Measurements from ENCODE around the gene FGD3.
A peak's percentile ranks its signal among the peaks of the same experiment; 100 is the strongest.

The FGD3 gene

GRCh38 chr9:93038918-93039317 is 91.6 kb downstream of the FGD3 start:
- Mint-ChIP-seq H3K4me3 (no peak overlapping the region), H3K36me3 (no peaks in the 10 kb centered on the region), H3K27ac (peak overlapping the region; percentile 66), H3K4me1 (peaks cover 64% of the 10 kb centered on the region), H3K9me3 (no peaks in the 10 kb centered on the region), H3K27me3 (no peaks in the 10 kb centered on the region)

DNA sequence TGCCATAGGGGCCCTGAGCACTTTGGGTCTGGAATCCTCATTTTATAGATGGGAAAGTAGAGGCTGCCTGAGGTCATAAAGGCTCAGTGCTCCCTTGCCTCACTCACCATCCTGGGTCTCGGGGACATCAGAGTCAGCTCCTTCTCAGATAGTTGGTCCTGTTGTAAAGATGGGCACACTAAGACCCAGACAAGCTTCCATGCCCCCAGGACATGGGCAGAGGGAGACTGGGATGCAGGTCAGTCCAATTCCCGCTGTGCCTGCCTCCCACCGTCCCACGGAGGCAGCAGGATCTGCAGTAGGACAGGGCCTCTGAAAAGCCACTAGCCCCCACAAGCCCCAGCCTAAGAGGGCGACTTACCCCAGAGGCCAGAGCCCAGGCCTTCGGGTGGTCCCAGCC is 92.1 kb downstream of the FGD3 start:
- no peaks in the 10 kb centered on the region for H3K36me3 Mint-ChIP-seq
- H3K27me3 Mint-ChIP-seq, result no peaks in the 10 kb centered on the region
- H3K27ac Mint-ChIP-seq, result peak overlapping the region; percentile 66
- H3K4me1 Mint-ChIP-seq, result peaks cover 68% of the 10 kb centered on the region
- no peak overlapping the region for H3K4me3 Mint-ChIP-seq
- no peaks in the 10 kb centered on the region for H3K9me3 Mint-ChIP-seq

DNA sequence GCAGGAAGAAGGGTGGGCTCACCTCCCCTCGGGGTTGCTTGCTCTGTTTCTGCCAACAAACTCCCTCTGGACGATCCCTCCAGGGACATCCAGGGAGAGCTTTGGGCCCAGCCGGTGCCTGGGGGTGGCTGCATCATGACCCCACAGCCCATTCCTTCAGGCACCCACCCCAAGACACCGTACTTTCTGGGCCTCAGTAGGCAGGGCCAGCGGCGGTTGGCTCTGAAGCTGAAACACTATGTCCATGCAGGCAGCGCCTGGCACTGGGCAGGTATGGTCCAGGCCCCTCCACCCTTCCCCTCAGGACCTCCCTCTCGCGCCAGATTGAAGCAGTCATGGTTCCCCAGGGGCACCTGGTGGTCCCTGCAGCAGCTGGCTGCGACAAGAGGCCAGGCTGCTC is 92.7 kb downstream of the FGD3 start:
- no peaks in the 10 kb centered on the region for H3K36me3 Mint-ChIP-seq
- no peaks in the 10 kb centered on the region for H3K27me3 Mint-ChIP-seq
- no peak overlapping the region for H3K4me3 Mint-ChIP-seq
- H3K4me1 Mint-ChIP-seq, result peaks cover 70% of the 10 kb centered on the region
- H3K9me3 Mint-ChIP-seq, result no peaks in the 10 kb centered on the region
- peak overlapping the region; percentile 41 for H3K27ac Mint-ChIP-seq

GRCh38 chr9:93040409-93040808 is 93.1 kb downstream of the FGD3 start:
- H3K4me3 Mint-ChIP-seq, result no peak overlapping the region
- H3K27ac Mint-ChIP-seq, result peak overlapping the region; percentile 68
- H3K27me3 Mint-ChIP-seq, result no peaks in the 10 kb centered on the region
- H3K36me3 Mint-ChIP-seq, result no peaks in the 10 kb centered on the region
- no peaks in the 10 kb centered on the region for H3K9me3 Mint-ChIP-seq
- H3K4me1 Mint-ChIP-seq, result peaks cover 73% of the 10 kb centered on the region

- H3K36me3 Mint-ChIP-seq, result no peaks in the 10 kb centered on the region
- H3K4me3 Mint-ChIP-seq, result no peak overlapping the region
- H3K27me3 Mint-ChIP-seq, result no peaks in the 10 kb centered on the region
- H3K9me3 Mint-ChIP-seq, result no peaks in the 10 kb centered on the region
- H3K27ac Mint-ChIP-seq, result peak overlapping the region; percentile 68
- H3K4me1 Mint-ChIP-seq, result peaks cover 71% of the 10 kb centered on the region
Observed at GRCh38 chr9:93041108-93041802, 93.9 kb downstream of the FGD3 start.

- Mint-ChIP-seq H3K27ac (peak overlapping the region; percentile 79), H3K4me1 (peaks cover 63% of the 10 kb centered on the region), H3K4me3 (no peak overlapping the region), H3K9me3 (no peaks in the 10 kb centered on the region), H3K27me3 (no peaks in the 10 kb centered on the region), H3K36me3 (no peaks in the 10 kb centered on the region)
Observed at GRCh38 chr9:93043122-93043521, 95.8 kb downstream of the FGD3 start.

DNA sequence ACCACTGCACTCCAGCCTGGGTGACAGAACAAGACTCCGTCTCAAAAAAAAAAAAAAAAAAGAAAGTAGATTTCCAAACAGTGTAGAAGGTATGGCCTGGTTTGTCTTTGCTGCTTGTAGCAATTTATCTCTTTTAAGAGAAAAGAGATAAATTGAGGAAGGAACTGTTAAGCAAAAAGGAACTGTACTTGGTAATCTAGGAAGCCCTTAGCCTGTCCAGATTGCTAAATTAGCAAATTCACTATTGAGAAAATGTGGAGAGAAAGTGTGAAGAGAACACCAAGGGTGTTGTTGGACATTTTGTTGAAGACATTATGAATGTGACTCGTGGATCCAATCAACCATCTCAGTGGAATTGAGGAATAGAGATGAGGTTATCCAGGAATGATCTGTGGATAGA is 98.2 kb downstream of the FGD3 start:
- H3K4me1 Mint-ChIP-seq, result peaks cover 65% of the 10 kb centered on the region
- no peaks in the 10 kb centered on the region for H3K36me3 Mint-ChIP-seq

GRCh38 chr9:93048566-93049448 is 101.5 kb downstream of the FGD3 start:
- H3K9me3 Mint-ChIP-seq, result no peaks in the 10 kb centered on the region
- no peaks in the 10 kb centered on the region for H3K27me3 Mint-ChIP-seq
- H3K27ac Mint-ChIP-seq, result peak overlapping the region; percentile 73
- no peaks in the 10 kb centered on the region for H3K36me3 Mint-ChIP-seq
- no peak overlapping the region for H3K4me3 Mint-ChIP-seq
- peaks cover 50% of the 10 kb centered on the region for H3K4me1 Mint-ChIP-seq

More for the DNA sequence above, 98.2 kb downstream of the FGD3 start:
- no peaks in the 10 kb centered on the region for H3K27me3 Mint-ChIP-seq
- H3K9me3 Mint-ChIP-seq, result no peaks in the 10 kb centered on the region
- H3K27ac Mint-ChIP-seq, result peak overlapping the region; percentile 46
- no peak overlapping the region for H3K4me3 Mint-ChIP-seq

DNA sequence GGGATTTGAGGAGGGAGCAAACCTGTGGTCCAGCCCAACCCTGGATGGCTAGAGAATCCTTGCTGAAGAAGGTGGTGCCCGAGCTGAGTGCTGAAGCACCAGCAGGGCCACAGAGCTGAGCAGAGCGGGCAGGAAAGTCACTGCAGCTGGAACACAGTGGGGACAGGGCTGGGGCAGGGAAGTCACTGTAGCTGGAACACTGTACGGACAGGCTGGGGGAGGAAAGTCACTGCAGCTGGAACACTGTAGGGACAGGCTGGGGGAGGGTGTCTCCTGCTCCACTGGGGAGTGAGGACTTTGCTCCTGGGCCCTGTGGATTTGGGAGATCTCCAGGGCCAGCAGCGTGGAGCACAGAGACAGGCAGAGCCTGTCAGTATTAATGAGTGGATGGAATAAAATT is 102.2 kb downstream of the FGD3 start:
- no peaks in the 10 kb centered on the region for H3K27me3 Mint-ChIP-seq
- peak overlapping the region; percentile 12 for H3K27ac Mint-ChIP-seq
- H3K9me3 Mint-ChIP-seq, result no peaks in the 10 kb centered on the region
- H3K4me1 Mint-ChIP-seq, result peaks cover 50% of the 10 kb centered on the region
- no peak overlapping the region for H3K4me3 Mint-ChIP-seq
- no peaks in the 10 kb centered on the region for H3K36me3 Mint-ChIP-seq

- no peak overlapping the region for H3K27ac Mint-ChIP-seq
- H3K27me3 Mint-ChIP-seq, result no peaks in the 10 kb centered on the region
- H3K9me3 Mint-ChIP-seq, result no peaks in the 10 kb centered on the region
- peaks cover 49% of the 10 kb centered on the region for H3K4me1 Mint-ChIP-seq
- H3K4me3 Mint-ChIP-seq, result no peak overlapping the region
- no peaks in the 10 kb centered on the region for H3K36me3 Mint-ChIP-seq
Observed at GRCh38 chr9:93050231-93050630, 102.9 kb downstream of the FGD3 start.

- H3K36me3 Mint-ChIP-seq, result no peaks in the 10 kb centered on the region
- H3K27me3 Mint-ChIP-seq, result no peaks in the 10 kb centered on the region
- peaks cover 49% of the 10 kb centered on the region for H3K4me1 Mint-ChIP-seq
- H3K4me3 Mint-ChIP-seq, result no peak overlapping the region
- no peaks in the 10 kb centered on the region for H3K9me3 Mint-ChIP-seq
- no peak overlapping the region for H3K27ac Mint-ChIP-seq
Observed at GRCh38 chr9:93051680-93052089, 104.4 kb downstream of the FGD3 start.

- H3K27ac Mint-ChIP-seq, result no peak overlapping the region
- H3K9me3 Mint-ChIP-seq, result no peaks in the 10 kb centered on the region
- H3K4me1 Mint-ChIP-seq, result peaks cover 51% of the 10 kb centered on the region
- no peaks in the 10 kb centered on the region for H3K36me3 Mint-ChIP-seq
- H3K27me3 Mint-ChIP-seq, result no peaks in the 10 kb centered on the region
- H3K4me3 Mint-ChIP-seq, result no peak overlapping the region
Observed at GRCh38 chr9:93052791-93053540, 105.6 kb downstream of the FGD3 start.

DNA sequence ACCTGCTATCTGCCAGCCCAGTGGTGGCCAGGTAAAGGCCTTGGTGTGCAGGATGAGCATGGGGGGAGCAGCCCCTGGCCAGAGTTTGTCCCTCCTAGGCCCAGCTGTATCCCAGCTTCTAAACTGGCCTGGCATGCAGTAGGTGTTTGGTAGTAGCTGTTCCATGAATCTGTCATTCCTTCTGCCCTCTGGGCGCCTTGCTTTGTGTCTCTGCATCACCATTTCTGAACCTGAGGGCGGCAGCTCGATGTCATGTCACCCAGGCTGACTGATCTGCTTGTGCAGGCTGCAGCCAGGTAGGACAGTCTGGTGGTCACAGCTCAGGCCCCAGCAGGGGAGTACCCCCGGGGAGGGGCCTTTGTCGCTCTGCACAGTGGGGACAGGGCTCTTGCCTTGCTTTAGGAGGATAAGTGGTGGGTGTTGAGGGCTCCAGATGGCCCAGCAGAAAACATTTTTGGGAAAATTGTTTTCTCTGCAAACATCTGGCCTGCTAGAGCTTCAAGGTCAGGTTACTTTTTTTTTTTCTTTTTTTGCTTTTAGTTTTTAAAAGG is 106.5 kb downstream of the FGD3 start:
- Mint-ChIP-seq H3K4me3 (no peak overlapping the region), H3K36me3 (no peaks in the 10 kb centered on the region), H3K27ac (peak overlapping the region; percentile 30), H3K27me3 (no peaks in the 10 kb centered on the region), H3K4me1 (peaks cover 49% of the 10 kb centered on the region), H3K9me3 (no peaks in the 10 kb centered on the region)

- no peaks in the 10 kb centered on the region for H3K36me3 Mint-ChIP-seq
- no peaks in the 10 kb centered on the region for H3K27me3 Mint-ChIP-seq
- peaks cover 48% of the 10 kb centered on the region for H3K4me1 Mint-ChIP-seq
- H3K4me3 Mint-ChIP-seq, result no peak overlapping the region
- no peaks in the 10 kb centered on the region for H3K9me3 Mint-ChIP-seq
- H3K27ac Mint-ChIP-seq, result peak overlapping the region; percentile 86
Observed at GRCh38 chr9:93054758-93055704, 107.7 kb downstream of the FGD3 start.
